ENCODE results near the gene NOTCH2.

The NOTCH2 gene

DNA sequence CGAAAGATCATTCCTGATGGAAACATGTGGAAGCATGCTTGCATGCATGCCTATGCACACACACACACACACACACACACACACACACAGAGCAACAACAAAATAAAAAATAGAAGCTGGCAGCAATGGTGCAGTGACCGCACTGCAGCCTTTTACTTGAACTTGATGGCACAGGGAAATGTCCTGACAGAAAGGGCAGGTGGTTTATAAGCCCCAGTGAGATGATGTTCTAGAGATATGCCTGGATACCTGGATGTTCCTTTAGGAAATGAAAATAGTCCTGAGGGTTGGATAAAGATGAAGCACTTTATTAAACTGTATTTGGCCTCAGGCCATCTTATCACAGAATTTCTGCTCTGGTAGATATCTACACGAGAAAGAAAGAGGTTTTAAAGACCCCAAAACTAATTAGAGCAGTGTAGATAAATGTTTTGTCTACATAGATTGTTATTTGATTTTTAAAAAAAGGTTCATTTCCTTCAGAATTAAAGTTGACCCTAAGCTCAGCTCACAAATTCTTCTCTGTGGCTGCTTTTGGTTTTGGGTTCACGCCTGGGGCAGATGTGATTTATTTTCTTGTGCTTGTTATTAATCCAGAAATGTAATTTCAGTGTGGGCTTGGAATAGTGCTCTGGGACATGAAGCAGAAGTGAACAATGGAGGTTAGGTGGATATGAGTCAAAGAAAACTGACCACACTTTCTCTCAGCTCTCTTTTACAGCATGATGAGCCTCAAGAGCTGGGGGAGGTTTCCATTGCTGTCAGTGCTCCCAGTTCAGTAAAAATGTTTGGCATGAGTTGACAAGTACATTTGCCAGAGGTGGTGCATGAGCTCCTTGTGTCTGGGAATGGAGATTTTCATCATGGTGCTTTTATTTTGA is 196.1 kb downstream of the NOTCH2 start:
- no peak overlapping the region for H3K27ac ChIP-seq
- TF ChIP-seq ZFX (IDR thresholded peaks at IDR 0.05): no peak
- TF ChIP-seq, protein P1, sequence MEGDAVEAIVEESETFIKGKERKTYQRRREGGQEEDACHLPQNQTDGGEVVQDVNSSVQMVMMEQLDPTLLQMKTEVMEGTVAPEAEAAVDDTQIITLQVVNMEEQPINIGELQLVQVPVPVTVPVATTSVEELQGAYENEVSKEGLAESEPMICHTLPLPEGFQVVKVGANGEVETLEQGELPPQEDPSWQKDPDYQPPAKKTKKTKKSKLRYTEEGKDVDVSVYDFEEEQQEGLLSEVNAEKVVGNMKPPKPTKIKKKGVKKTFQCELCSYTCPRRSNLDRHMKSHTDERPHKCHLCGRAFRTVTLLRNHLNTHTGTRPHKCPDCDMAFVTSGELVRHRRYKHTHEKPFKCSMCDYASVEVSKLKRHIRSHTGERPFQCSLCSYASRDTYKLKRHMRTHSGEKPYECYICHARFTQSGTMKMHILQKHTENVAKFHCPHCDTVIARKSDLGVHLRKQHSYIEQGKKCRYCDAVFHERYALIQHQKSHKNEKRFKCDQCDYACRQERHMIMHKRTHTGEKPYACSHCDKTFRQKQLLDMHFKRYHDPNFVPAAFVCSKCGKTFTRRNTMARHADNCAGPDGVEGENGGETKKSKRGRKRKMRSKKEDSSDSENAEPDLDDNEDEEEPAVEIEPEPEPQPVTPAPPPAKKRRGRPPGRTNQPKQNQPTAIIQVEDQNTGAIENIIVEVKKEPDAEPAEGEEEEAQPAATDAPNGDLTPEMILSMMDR (conservative IDR thresholded peaks at IDR 0.05): no peak

DNA sequence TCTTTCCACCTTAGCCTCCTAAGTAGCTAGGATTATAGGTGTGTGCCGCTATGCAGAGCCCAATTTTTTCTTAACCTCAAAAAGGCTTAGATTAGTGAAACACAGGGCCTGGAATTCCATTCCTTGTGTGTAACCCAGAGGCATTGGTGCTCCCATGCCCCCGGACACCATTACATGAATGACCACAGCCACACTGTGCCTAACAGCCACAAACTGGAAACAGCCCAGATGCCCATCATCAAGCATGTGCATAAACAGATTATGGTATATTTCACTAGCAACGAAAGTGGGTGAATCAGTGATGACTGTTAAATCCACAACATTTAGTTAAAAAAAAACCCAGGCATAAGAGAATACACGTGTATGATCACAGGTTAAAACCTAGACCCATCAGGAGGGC is 197.6 kb downstream of the NOTCH2 start:
- TF ChIP-seq, protein P1 (conservative IDR thresholded peaks at IDR 0.05): no peak
- no peak overlapping the region for H3K27ac ChIP-seq

DNA sequence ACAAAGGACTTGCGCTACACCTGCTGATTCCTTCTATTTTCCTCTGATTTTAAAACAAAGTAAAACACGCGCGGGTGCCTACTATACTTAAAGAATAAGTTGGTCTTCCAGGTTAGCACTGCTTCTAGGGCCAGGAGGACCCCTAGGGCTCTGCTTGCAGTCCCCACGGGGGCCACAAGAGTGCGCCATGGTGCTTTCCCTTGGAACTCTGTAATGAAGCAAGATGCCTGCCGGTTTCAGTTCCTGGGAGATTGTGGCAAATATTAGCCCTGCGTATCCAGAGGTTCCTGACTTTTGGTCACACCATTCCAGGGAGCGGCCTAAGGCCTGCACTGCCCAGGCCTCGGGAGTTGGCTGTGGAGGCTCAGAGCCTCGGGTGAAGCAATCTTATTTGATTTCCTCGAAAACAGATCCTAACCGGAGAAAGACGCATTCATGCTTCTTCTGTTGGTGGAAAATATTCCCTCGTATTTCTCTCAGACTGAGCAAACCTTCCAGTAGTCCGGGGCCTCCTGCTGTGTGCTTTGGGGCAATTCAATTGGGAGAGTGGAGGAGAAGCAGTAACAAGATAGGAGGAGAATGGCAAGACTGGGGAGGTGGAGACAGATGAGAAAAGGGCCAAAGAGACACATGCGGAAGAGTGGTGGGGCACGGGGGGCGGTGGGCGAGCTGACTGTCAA is 198.4 kb downstream of the NOTCH2 start:
- TF ChIP-seq, protein P1 (conservative IDR thresholded peaks at IDR 0.05): peak; percentile 98
- TF ChIP-seq ZFX (IDR thresholded peaks at IDR 0.05): no peak
- H3K27ac ChIP-seq: peak overlapping the region; percentile 1

DNA sequence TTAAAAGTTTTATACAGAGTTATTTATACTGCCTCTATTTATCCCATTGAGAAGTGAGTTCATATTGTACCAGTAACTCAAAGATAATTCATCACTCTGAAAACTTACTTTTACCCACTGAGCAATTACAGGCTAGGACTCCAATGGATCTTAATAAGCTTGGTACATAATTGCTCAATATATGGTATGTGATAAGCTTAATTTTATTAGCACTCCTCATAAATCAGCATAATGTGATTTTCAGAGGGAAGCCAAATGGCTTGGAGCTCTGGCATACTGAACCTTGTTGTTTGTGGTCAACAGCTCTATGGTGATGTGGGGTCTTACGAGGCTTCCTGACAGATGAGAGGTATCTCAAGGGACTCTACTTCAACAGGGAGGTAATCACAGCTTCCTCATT is 199.5 kb downstream of the NOTCH2 start:
- TF ChIP-seq, protein P1 (conservative IDR thresholded peaks at IDR 0.05): no peak
- no peak for TF ChIP-seq ZFX (IDR thresholded peaks at IDR 0.05)
- peak overlapping the region; percentile 1; the same call in 1 of the 2 replicates for H3K27ac ChIP-seq

DNA sequence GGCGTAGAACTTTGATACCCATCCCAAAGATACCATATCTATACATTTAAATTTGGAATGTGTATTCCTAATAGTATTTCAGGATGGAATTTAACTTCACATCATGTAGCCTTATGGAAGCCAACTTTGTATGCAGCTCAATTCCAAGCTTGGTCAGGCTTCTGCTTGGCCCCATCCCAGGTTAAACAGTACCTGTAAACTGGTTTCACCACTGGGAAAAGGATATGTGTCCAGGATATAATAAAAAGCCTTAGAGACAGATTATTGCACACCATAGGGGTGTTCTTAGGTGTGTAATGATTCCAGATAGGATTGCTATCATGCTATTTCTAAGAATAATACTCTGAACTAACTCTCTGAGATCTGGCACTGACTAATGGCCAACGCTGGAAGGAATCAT is 201.3 kb downstream of the NOTCH2 start:
- TF ChIP-seq, protein P1 (conservative IDR thresholded peaks at IDR 0.05): no peak
- TF ChIP-seq ZFX (IDR thresholded peaks at IDR 0.05): no peak
- peak overlapping the region; percentile 93 for H3K27ac ChIP-seq

DNA sequence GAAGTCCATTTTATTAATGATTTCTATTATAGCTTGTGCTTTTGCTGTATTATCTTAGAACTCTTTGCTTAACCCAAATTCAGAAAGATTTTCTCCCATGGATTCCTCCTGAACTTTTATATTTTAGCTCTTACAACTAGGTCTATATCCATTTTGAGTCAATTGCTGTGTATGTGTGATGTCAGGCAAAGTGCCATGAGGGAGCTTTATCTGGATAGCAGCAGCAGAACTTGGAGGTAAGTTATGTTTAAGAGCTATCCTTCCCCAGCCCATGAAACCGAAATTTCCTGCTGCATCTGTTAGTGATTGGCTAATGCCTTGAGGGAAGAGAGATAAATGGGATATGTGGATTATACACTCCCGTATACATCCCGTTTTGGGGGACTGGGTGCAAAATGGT is 203.0 kb downstream of the NOTCH2 start:
- TF ChIP-seq ZFX (IDR thresholded peaks at IDR 0.05): no peak
- TF ChIP-seq, protein P1 (conservative IDR thresholded peaks at IDR 0.05): no peak
- H3K27ac ChIP-seq: peak overlapping the region; percentile 29; the same call in 1 of the 2 replicates

DNA sequence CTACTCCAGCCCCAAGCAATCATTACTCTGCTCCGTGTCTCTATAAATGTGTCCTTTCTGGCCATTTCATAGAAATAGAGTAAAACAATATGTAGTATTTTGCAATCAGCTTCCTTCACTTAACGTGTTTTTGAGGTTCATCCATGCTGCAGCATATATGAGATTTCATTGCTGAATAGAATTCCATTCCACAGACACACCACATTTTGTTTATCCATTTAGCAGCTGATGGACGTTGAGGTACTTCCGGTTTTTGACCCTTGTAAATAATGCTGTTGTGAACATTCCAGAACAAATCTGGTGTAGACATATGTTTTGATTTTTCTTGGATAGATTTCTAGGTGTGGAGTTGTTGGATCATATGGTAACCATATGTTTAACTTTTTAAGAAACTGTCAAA is 203.8 kb downstream of the NOTCH2 start:
- no peak overlapping the region for H3K27ac ChIP-seq
- TF ChIP-seq, protein P1 (conservative IDR thresholded peaks at IDR 0.05): no peak
- no peak for TF ChIP-seq ZFX (IDR thresholded peaks at IDR 0.05)

Data from C4-2B (cell line).